ENCODE data around the gene ATP6V0B. TPM values are rescaled to one million over a fixed set of nuclear protein-coding genes. Genes with fewer than 3 reads are reported as not detected.

ATP6V0B gene
- total and polyA plus RNA-seq, 9 of the 15 experiments (the other 6 are each of a cell fraction or from before 2014, with no cell fraction given) = 137 to 328 (median 220) TPM

- TF ChIP-seq ZNF318 (IDR thresholded peaks at IDR 0.05; ENCODE audit: borderline replicate concordance in 1 of 2, low read depth in 1 of 2) (no peak), ZNF740 (CRISPR knock-in tag; IDR thresholded peaks at IDR 0.05) (0 out of 2 replicates have a peak, but pooled peaks have one; percentile 7), ZNF740 (tag; IDR thresholded peaks at IDR 0.05) (no peak), FOXM1 (IDR thresholded peaks at IDR 0.05; ENCODE audit: low read depth) (no peak), FOXM1 (CRISPR knock-in tag; IDR thresholded peaks at IDR 0.05; ENCODE audit: low read depth) (peak; percentile 94), LEF1 (IDR thresholded peaks at IDR 0.05) (no peak), MAZ (CRISPR knock-in tag; conservative IDR thresholded peaks at IDR 0.05 in 1 of 2, IDR thresholded peaks at IDR 0.05 in 1 of 2) (peak; percentile 74 to 94), TCF15 (CRISPR knock-in tag; IDR thresholded peaks at IDR 0.05) (0 out of 2 replicates have a peak, but pooled peaks have one; percentile 36), MBD2 (IDR thresholded peaks at IDR 0.05; ENCODE audit: borderline replicate concordance, low read depth) (peak; percentile 71; the same call in 1 of the 2 replicates), ZNF217 (CRISPR knock-in tag; IDR thresholded peaks at IDR 0.05) (no peak), CREM (IDR thresholded peaks at IDR 0.05; ENCODE audit: low read depth) (peak; percentile 99), RAD51 (IDR thresholded peaks at IDR 0.05; ENCODE audit: borderline replicate concordance, low read depth) (peak; percentile 100), HCFC1 (IDR thresholded peaks at IDR 0.05; ENCODE audit: low read depth, low read length) (peak; percentile 99), CCNT2 (IDR thresholded peaks at IDR 0.05; ENCODE audit: borderline replicate concordance, extremely low read depth, insufficient read length, low read depth, low read length) (peak; percentile 95), ZNF347 (CRISPR knock-in tag; IDR thresholded peaks at IDR 0.05; ENCODE audit: low read depth) (no peak)
- TF ChIP-seq, protein P1, sequence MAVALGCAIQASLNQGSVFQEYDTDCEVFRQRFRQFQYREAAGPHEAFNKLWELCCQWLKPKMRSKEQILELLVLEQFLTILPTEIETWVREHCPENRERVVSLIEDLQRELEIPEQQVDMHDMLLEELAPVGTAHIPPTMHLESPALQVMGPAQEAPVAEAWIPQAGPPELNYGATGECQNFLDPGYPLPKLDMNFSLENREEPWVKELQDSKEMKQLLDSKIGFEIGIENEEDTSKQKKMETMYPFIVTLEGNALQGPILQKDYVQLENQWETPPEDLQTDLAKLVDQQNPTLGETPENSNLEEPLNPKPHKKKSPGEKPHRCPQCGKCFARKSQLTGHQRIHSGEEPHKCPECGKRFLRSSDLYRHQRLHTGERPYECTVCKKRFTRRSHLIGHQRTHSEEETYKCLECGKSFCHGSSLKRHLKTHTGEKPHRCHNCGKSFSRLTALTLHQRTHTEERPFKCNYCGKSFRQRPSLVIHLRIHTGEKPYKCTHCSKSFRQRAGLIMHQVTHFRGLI (CRISPR knock-in tag; IDR thresholded peaks at IDR 0.05) = no peak
Observed at GRCh38 chr1:43974443-43975248, at the start of gene ATP6V0B (continued).

Data from K562 (cell line).